Stimulated activated CD4-positive, alpha-beta T cell treated with anti-CD3 and anti-CD28 coated beads, Interleukin-1b, Interleukin-23, amount 100 ng/mL, for 24 hours (primary cell): ENCODE data around the gene ZBTB8OS.
"Not testable (repeated sequence)": the region's sequence is repeated elsewhere in the genome, so short reads cannot be mapped to it uniquely, and the experiment has no call there.

Experiments used
- DNase-seq, 4 experiments: peaks; one replicate each; pipeline ENCODE4 v3.0.0-alpha.2; 2020; ENCODE audit warnings: low read depth in 4 of 4, low spot score in 1 of 4

The ZBTB8OS gene

GRCh38 chr1:32650752-32651460 lies 556 bp upstream of the ZBTB8OS start, which contains the start of gene RBBP4:
RBBP4 (plus strand) TSS chr1:32651208; CDS start chr1:32651307, 99 bp downstream.
- peak; percentile 95 to 97 (median 97) for DNase-seq

DNA sequence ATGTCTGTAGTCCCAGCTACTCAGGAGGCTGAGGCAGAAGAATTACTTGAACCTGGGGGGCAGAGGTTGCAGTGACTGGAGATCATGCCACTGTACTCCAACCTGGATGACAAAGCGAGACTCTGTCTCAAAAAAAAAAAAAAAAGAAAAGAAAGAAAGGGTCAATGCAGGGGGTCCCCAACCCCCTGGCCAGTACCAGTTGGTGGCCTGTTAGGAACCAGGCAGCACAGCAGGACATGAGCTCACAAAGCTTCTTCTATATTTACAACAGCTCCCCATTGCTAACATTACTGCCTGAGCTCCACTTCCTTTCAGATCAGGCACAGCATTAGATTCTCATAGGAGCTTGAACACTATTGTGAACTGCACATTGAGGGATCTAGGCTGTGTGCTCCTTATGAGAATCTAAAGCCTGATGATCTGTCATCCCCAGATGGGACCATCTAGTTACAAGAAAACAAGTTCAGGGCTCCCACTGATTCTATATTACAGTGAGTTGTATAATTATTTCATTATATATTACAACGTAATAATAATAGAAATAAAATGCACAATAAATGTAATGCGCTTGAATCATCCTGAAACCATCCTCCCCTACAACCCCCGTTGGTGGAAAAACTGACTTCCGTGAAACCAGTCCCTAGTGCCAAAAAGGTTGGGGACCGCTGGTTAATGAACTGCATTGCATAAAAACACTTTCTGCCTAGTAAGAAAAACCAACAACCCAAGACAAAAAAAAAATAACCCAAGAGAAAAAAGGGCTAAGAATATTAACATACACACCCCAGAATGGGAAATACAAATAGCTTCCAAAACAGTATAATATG lies 2.8 kb downstream of the ZBTB8OS start:
- no peak for DNase-seq

DNA sequence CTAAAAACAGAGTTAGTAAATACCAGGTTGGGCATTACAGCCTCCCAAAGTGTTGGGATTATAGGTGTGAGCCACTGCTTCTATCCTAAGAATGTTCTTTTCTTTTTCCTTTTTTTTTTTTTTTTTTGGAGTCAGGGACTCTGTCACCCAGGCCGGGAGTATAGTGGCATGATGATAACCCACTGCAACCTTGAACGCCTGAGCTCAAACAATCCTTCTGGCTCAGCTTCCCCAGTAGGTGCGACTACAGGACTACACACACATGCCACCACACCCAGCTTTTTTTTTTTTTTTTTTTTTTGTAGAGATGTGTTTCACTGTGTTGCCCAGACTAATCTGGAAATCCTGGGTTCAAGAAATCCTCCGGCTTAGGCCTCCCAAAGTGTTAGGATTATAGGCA lies 5.9 kb downstream of the ZBTB8OS start:
- no peak for DNase-seq

- DNase-seq, result not testable (repeated sequence)
Observed at GRCh38 chr1:32642292-32642827, 8.0 kb downstream of the ZBTB8OS start.

DNA sequence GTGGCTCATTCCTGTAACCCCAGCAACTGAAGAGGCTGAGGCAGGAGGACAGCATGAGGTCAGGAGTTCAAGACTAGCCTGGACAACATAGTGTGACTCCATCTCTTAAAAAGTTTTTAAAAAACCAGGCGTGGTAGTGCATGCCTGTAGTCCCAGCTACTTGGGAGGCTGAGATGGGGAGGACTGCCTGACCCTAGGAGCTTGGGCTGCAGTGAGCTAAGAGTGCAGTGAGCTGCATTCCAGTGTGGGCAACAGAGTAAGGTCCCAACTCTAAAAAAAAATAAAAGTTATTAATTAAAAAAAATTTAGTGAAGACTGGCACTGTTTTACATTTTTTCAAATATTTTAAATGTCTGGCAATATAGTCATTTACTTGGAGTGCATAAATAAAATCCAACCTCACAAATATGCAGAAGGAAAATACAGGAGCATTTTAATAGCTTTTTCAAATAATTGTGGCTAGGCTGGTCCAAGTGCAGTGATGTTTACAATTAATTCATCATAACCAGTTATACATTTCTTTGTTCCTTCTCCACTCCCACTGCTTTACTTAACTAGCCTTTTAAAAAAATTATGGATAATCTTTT lies 10.8 kb downstream of the ZBTB8OS start:
- no peak for DNase-seq

DNA sequence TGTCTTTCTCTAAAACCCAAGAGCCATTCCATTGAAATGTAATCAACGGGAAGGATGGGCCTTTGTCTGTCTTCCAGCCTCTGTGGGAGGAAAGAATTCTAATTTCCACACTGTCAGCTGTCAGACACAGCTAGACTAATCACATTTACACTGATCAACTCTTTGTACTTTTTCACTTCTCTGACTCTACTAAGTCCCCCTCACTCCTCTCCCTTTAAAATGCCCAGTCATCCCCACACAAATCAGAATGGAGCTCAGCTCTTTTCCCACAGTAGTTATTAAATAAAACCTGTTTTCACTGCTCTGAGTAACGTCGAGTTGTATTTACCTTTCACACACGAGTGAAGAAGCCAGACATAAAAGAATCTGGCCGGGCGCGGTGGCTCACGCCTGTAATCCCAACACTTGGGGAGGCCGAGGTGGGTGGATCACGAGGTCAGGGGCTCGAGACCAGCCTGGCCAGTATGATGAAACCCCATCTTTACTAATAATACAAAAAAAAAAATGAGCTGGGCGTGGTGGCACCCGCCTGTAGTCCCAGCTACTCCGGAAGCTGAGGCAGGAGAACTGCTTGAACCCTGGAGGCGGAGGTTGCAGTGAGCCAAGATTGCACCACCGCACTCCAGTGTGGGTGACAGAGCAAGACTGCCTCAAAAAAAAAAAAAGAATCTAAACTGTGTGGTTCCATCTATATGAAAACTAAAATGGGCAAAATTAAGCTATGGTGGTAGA lies 13.3 kb downstream of the ZBTB8OS start:
- DNase-seq, result no peak

GRCh38 chr1:32635508-32636277 lies 14.7 kb downstream of the ZBTB8OS start:
- DNase-seq, result no peak

DNA sequence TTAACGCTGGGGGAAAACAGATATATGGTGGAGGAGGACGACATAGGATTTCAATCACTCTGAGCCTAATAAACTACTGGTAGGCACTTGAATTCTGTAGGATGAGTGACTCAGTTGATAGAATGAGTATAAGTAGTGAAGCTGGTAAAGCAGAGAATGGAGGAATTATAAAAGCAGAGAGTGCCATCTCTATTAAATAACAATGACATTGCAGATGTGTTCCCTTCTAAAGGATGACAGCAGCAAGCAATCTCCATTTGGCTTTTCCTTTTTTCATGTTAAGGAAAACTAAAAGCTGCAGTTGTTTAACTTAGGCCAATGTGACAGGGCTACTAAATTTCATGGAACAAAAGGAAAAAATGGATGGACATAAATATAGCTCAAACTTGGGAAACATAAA lies 17.5 kb downstream of the ZBTB8OS start:
- no peak for DNase-seq

GRCh38 chr1:32630173-32630572 lies 20.2 kb downstream of the ZBTB8OS start:
- not testable (repeated sequence) for DNase-seq

DNA sequence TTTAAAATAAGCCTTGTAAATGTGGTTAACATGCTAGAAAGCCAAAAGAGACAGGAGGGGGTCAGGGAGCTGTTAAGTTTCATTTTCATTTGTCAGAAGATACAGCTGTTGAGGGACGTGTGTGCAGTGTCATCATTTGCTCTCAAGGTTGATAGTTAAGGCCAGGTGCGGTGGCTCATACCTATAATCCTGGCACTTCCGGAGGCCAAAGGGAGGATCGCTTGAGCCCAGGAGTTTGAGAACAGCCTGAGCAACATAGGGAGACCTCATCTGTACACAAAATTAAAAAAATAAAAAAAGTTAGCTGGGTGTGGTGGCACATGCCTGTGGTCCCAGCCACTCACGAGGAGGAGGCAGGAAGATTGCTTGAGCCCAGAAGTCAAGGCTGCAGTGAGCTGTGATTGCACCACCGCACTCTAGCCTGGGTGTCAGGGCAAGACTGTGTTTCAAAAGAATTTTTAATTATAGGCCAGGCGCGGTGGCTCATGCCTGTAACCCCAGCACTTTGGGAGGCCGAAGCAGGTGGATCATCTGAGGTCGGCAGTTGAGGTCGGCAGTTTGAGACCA lies 22.7 kb downstream of the ZBTB8OS start:
- no peak for DNase-seq

DNA sequence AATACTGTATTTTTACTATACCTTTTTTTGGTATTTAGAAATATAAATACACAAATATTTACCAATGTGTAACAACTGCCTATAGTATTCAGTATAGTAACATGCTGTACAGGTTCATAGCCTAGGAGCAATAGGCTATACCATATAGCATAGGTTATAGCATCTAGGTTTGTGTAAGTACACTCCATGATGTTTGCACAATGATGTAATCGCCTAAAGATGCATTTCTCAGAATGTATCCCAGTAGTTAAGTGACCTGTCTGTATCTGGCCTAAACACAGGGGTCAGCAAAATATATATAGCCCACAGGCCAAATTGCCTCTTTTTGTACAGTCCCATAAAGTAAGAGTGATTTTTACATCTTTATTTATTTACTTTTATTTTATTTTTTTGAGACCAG lies 24.2 kb downstream of the ZBTB8OS start:
- DNase-seq, result no peak

- peak in 2 of 4 experiments; percentile 29 to 52 for DNase-seq
Observed at GRCh38 chr1:32623775-32624174, 26.6 kb downstream of the ZBTB8OS start.

GRCh38 chr1:32622806-32623681 lies 27.3 kb downstream of the ZBTB8OS start:
- DNase-seq, result no peak

GRCh38 chr1:32622205-32622604 lies 28.1 kb downstream of the ZBTB8OS start:
- no peak for DNase-seq

GRCh38 chr1:32619701-32620485 lies 30.5 kb downstream of the ZBTB8OS start:
- no peak for DNase-seq

GRCh38 chr1:32618673-32619221 lies 31.6 kb downstream of the ZBTB8OS start:
- no peak for DNase-seq

- DNase-seq, result no peak
Observed at GRCh38 chr1:32613472-32613871, 36.9 kb downstream of the ZBTB8OS start.
